AG04450 (cell line): Measurements from ENCODE around the gene MRPL10. TPM values are rescaled to one million over a fixed set of nuclear protein-coding genes. Genes with fewer than 3 reads are reported as not detected.

Source experiments
- CTCF ChIA-PET: fragments of 300-600, 350-600 bp; formaldehyde crosslinking; extraction: SDS; loops from one replicate; lab custom pipeline; 2022; ENCODE audit warnings: antibody characterized with exemption, inconsistent platforms; lab: Charles Lee
- POLR2A ChIA-PET: fragments of 350-600 bp; formaldehyde crosslinking; extraction: SDS; loops from one replicate; lab custom pipeline; 2021; ENCODE audit warnings: antibody characterized with exemption, inconsistent platforms; lab: Yijun Ruan, JAX
- DNase-seq: peaks from one replicate; pipeline ENCODE4 v3.0.0-alpha.2; 2011; ENCODE audit warnings: low read depth, low spot score
- H3K27ac ChIP-seq: one replicate; pipeline ENCODE4 v1.5.1; 2012; ENCODE audit warnings: low read depth, low read length, control low read depth
- H3K27me3 ChIP-seq: one replicate; pipeline ENCODE4 v1.6.0; 2012; ENCODE audit warnings: low read length; ENCODE audit not compliant: control insufficient read depth, insufficient read depth
- H3K4me3 ChIP-seq: 2 replicates; pipeline ENCODE4 v1.5.1; 2011; ENCODE audit warnings: mild to moderate bottlenecking, low read depth, low read length, control low read depth
- H3K9me3 ChIP-seq: 2 replicates; pipeline ENCODE4 v1.5.1; 2012; ENCODE audit warnings: low read length; ENCODE audit not compliant: control insufficient read depth, insufficient read depth
- CTCF ChIP-seq: IDR thresholded peaks from 2 replicates; pipeline ENCODE4 v1.5.1; 2011; ENCODE audit warnings: low read depth, low read length, control low read depth, inconsistent platforms
- polyA plus RNA-seq: library from polyadenylated mRNA; depleted of rRNA; stranded (reverse); fragments of >200 nt; gene quantifications from 2 replicates; pipeline ENCODE4 v1.2.3, GENCODE V29; 2011

The MRPL10 gene
- polyA plus RNA-seq, 1 experiment: 64.4 TPM

- CTCF ChIA-PET: interaction anchor here (0.6 kb wide), 1 partner anchor 320 kb away, joined by 4 read pairs; no protein-coding TSS in a partner anchor
These were observed 20.3 kb downstream of the MRPL10 start for GRCh38 chr17:47810901-47811635.

GRCh38 chr17:47810200-47810821, 21.0 kb downstream of the MRPL10 start:
- DNase-seq: peak; percentile 36
- ChIA-PET CTCF (interaction anchor here (0.6 kb wide), 1 partner anchor 321 kb away, joined by 4 read pairs; no protein-coding TSS in a partner anchor), POLR2A (interaction anchor here (1.2 kb wide), 1 partner anchor 11 kb away, joined by 8 read pairs; the partner anchor contains the start of gene OSBPL7)
- no peak overlapping the region for H3K4me3 ChIP-seq
- H3K27me3 ChIP-seq: no peaks in the 10 kb centered on the region
- H3K9me3 ChIP-seq: no peaks in the 10 kb centered on the region; the same call in 1 of the 2 replicates
- H3K27ac ChIP-seq: no peak overlapping the region
- TF ChIP-seq CTCF: no peak

More at GRCh38 chr17:47810901-47811635, 20.3 kb downstream of the MRPL10 start:
- POLR2A ChIA-PET: no interaction called here
- TF ChIP-seq CTCF: no peak
- Histone ChIP-seq H3K27me3 (no peaks in the 10 kb centered on the region), H3K9me3 (no peaks in the 10 kb centered on the region; the same call in 1 of the 2 replicates), H3K27ac (no peak overlapping the region), H3K4me3 (no peak overlapping the region)
- DNase-seq: no peak

- ChIA-PET POLR2A (interaction anchor here (0.6 kb wide), 2 partner anchors 111 to 619 kb away, joined by 3 to 7 read pairs; no protein-coding TSS in a partner anchor), CTCF (no interaction called here)
- DNase-seq: no peak
- Histone ChIP-seq H3K27ac (no peak overlapping the region), H3K4me3 (no peak overlapping the region), H3K9me3 (no peaks in the 10 kb centered on the region; the same call in 1 of the 2 replicates), H3K27me3 (peaks cover 8% of the 10 kb centered on the region)
- no peak for TF ChIP-seq CTCF
These were observed 22.4 kb downstream of the MRPL10 start for GRCh38 chr17:47808830-47809480.

GRCh38 chr17:47808036-47808829, 23.1 kb downstream of the MRPL10 start:
- no peak for DNase-seq
- Histone ChIP-seq H3K4me3 (no peak overlapping the region), H3K9me3 (no peaks in the 10 kb centered on the region; the same call in 1 of the 2 replicates), H3K27me3 (peaks cover 15% of the 10 kb centered on the region), H3K27ac (no peak overlapping the region)
- POLR2A ChIA-PET: interaction anchor here (0.6 kb wide), 1 partner anchor 619 kb away, joined by 7 read pairs; no protein-coding TSS in a partner anchor
- TF ChIP-seq CTCF: no peak
- CTCF ChIA-PET: no interaction called here
